ENCODE data around the gene ZNF655. TPM values are rescaled to one million over a fixed set of nuclear protein-coding genes. Genes with fewer than 3 reads are reported as not detected.
"Not testable (repeated sequence)": the region's sequence is repeated elsewhere in the genome, so short reads cannot be mapped to it uniquely, and the experiment has no call there.

ZNF655 gene
- total RNA-seq, 1 donor from 2014 or later, result 24.0 TPM

- no peak for DNase-seq (ENCODE audit: low spot score)
- ATAC-seq, result no peak
Observed at GRCh38 chr7:99560834-99561736, 2.6 kb downstream of the ZNF655 start.

DNA sequence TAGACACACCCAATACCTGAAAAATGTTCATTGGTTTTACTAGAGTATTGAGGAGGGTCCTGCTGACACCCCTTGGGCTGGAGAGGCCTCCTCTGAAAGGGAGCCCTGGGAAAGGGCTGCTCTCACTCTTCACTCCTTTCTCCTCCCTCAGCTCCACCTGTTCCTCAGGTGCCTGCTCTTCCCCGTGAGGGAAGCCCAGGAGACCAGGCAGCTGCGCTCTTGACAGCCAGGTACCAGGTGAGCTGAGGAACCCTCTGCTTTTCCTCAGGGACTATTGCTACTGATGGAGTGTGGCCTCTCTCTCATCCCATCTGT, 3.3 kb downstream of the ZNF655 start:
- no peak for ATAC-seq
- no peak for DNase-seq (ENCODE audit: low spot score)

DNA sequence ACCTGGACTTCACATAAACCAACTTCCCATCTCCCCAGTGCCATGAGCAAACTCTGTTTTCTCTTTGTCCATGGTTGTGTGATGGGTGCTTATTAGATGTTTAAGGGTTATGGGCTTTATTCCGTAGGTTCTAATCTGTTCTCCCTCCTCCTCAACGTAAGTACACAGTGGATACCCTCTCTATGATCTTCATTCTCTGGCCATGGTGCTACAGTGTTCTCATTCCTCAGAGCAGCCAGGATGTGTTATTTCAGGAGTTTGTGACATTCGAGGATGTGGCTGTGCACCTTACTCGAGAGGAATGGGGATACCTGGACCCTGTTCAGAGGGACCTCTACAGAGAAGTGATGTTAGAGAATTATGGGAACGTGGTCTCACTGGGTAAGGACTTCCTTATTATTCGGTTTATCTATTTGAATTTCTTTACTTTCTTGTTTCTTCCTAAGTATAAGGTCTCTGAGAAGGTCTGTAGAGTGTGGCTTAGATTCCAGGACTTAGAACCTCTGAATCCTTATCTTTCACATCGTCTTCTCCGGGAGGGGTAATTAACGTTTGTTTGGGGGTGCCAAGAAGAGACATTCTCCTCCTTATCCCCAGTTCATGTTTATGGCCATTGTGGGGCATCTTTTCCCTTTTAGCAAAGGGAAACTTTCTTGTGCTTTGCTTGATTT, 3.8 kb downstream of the ZNF655 start:
- ATAC-seq, result no peak
- no peak for DNase-seq (ENCODE audit: low spot score)

DNA sequence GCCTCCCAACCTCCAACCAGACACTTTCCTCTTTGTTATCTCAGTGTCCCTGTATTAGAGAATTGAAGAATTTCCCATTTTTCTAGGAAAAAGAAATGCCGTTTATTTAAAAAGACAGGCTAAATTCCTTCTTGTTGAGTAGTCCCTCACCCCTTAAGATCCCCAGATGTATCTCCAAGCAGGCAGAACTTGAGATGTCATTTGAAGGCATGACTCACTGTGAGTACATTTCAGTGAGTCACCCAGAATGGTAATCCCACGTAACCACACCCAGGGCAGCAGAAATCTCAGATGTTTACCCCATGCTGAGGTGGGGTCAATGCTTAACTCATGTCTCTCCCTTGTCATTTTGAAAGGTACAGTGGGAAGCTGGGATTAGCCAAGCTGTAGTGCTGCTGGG, 4.4 kb downstream of the ZNF655 start:
- ATAC-seq (no peak), DNase-seq (ENCODE audit: low spot score) (no peak)

DNA sequence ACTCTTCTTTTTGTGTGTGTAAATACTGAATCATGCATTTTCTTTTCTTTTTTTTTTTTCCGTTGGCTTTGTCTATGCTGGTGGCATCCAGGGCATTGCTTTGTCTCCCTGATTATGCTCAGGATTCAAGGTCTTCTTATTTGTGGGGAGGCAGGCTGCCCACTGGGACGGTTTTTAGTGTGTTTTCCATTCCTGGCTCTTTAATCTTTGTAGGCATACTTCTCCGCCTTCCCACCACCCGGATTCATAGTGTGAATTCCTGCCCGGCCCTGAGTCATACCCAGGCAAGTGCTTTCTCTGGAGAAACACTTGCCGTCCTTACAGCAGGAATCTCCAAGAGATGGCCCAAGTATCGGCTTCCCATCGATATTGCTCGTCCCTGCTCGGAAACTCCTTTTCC, 5.2 kb downstream of the ZNF655 start:
- no peak for DNase-seq (ENCODE audit: low spot score)
- no peak for ATAC-seq

DNA sequence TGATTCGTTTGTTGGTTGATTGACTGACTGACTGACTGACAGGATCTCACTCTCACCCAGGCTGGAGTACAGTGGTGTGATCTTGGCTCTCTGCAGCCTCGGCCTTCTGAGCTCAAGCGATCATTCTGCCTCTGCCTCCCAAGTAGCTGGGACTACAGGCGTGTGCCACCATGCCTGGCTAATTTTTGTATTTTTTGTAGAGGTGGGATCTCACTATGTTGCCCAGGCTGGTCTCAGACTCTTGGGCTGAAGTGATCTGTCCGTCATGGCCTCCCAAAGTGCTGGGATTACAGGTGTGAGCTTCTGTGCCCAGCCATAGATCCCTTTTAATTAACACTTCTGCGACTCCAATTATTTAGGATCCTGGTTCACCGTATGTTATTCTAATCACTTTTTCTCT, 10.3 kb downstream of the ZNF655 start:
- DNase-seq (ENCODE audit: low spot score); ATAC-seq: not testable (repeated sequence)

DNA sequence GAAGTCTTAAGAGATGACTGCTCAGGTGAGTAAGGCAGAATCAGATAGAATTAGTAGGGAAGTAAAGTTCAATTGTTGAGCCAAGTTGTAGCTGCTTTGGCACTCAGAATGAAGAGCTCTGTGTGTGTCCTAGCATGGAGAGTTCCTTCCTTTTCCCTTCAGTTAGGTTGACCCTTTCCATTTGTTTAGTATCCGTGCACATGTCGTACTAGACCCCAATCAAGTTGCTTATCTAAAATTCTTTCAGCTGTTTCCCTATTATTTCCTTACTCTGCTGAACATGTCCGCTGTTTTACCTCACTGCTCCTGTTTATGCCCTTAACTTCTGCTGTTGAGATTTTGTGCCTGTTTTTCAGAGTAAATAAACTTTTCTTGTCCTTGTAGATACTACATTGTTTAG, 13.3 kb downstream of the ZNF655 start:
- ATAC-seq, result no peak

DNA sequence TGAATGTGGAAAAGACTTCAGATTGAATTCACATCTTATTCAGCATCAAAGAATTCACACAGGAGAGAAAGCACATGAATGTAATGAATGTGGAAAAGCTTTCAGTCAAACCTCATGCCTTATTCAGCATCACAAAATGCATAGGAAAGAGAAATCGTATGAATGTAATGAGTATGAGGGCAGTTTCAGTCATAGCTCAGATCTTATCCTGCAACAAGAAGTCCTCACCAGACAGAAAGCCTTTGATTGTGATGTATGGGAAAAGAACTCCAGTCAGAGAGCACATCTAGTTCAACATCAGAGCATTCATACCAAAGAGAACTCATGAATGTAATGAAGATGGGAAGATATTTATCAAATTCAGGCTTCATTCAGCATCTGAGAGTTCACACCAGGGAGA, 14.8 kb downstream of the ZNF655 start:
- DNase-seq (ENCODE audit: low spot score) (no peak), ATAC-seq (no peak)

More for the DNA sequence above, 13.3 kb downstream of the ZNF655 start:
- no peak for DNase-seq (ENCODE audit: low spot score)

- ATAC-seq, result no peak
- DNase-seq (ENCODE audit: low spot score), result no peak
Observed at GRCh38 chr7:99576251-99576650, 17.8 kb downstream of the ZNF655 start.

GRCh38 chr7:99579281-99579955, 21.0 kb downstream of the ZNF655 start:
- ATAC-seq (no peak), DNase-seq (ENCODE audit: low spot score) (no peak)

DNA sequence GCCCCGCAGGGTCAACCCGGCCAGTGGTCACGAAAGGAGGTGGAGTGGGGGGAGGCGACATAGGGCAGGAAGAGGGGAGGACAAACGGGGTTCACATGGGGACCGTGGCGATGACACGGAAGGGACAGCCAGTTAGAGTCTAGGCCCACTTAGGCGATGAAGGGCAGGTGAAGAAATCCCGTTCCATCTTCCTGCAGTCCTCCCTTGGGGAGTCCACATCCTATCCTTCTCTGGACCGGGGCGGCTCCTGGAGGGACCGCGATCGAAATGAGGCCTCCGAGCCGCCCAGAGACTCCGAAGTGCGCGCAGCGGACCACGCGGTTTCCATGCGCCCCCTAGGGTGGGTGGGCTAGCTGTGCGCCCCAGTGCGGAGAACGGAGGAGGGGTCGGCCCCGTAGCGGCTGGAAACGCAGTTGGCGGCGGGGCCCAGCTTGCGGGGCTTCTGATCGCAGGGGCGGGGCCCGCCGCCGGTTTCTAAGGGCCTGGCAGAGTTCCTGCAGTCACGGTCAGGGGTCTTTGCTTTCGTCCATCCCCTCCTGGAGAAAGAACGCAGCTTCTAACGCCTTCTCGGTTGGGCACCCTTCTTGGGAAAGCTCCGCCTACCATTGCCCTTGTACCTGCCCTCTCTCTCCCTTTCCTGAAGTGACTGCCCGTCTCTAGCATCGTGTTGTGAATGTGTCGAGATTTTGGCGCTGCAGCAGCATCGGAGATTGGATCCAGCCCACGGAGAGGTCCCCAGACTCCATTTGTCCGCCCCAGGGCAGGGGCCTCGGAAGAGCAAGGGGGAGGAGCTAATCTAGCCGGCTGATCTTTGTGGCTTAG, 21.7 kb downstream of the ZNF655 start:
- DNase-seq (ENCODE audit: low spot score), result no peak

GRCh38 chr7:99580778-99581332, 22.4 kb downstream of the ZNF655 start:
- not testable (repeated sequence) for DNase-seq (ENCODE audit: low spot score); ATAC-seq

More for the DNA sequence above, 21.7 kb downstream of the ZNF655 start:
- ATAC-seq, result peak; percentile 81

DNA sequence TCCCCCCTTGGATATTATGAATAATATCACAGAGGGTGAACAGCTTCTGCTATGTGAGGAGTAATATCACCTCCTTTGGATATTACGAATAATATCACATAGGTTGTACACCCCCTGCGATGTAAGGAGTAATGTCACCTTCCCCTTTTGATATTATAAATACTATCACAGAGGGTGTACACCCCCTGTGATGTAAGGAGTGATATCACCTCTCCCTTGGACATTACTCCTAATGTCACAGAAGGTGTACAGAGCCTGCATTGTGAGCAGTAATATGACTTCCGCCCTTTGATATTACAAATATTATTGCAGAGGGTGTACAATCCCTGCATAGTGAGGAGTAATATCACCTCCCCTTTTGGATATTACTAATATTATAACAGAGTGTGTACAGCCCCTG, 30.4 kb downstream of the ZNF655 start:
- DNase-seq (ENCODE audit: low spot score), result no peak
- no peak for ATAC-seq

GRCh38 chr7:99594948-99595745, 36.7 kb downstream of the ZNF655 start:
- DNase-seq (ENCODE audit: low spot score) (no peak), ATAC-seq (no peak)

DNA sequence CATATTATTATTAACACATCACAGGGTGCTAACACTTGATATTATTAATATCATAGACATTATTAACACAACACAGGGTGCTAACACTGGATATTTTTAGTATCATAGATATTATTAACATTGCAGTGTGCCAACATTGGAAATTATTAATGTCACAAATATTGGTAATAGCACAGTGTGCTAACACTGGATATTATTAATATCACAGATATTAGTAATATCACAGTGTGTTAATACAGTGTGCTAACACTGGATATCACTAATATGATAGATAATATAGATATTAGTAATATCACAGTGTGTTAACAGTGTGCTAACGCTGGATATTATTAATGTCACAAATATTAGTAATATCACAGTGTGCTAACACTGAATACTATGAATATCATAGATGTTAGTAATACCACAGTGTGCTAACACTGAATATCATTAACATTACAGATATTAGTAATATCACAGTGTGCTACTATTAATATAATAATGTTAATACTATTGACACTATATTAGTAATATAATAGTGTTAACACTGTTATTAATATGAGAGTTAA, 38.0 kb downstream of the ZNF655 start:
- DNase-seq (ENCODE audit: low spot score) (no peak), ATAC-seq (no peak)

DNA sequence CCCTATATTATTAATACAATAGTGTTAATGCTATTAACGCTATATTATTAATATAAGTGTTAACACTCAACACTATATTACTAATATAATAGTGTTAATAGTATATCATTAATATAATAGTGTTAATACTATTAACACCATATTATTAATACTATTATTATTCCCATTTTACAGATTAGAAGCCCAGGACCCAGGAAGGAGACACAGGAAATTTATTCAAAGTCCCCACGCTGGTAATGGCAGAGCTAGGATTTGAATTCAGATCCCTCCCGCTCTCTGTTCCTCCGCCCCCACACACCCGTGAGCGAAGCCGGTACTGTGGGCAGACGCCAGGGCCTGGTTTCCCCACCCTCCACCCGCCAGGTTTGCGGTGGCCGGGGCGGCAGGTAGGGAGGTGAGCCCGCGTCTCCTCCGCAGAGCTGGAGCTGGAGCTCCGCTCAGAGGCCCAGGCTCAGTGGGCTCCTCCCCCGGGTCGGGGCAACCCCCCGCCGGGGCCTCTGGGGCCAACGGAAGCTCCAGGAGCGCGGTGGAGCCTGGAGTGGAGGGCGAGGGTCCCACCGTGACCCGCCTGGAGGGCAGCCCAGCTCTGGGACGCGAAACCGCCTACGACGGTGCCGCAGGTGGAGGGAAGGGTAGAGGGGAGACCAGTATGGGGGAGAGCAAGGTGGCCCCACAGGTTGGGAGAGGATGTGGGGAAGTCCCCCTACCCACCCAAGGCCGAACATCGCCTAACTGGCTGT, 39.5 kb downstream of the ZNF655 start, which contains the start of gene TMEM225B:
TSS of gene TMEM225B (plus strand) at position 506 of the 740 bp plus-strand sequence. CDS start 6,122 bp downstream, outside the sequence.
- ATAC-seq (no peak), DNase-seq (ENCODE audit: low spot score) (no peak)

DNA sequence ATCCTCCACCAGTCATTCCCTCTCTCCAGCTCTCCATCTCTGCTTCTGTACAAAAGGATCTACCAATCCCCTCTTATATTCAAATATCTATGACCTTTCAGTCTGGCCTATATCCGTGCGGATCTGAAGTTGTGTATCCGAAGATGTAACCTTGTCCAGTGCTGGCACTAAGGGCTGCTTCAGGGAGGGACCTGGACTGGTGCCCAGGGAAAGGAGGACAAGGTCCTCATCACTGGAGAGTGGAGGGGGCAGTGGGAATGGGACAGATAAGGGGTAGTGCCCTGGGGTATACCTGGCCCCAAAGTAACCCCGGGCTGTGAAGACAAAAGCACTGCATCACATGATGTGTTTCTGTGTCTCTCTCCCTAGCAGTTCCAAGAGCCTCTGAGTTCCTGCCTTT, 41.4 kb downstream of the ZNF655 start:
- no peak for ATAC-seq
- DNase-seq (ENCODE audit: low spot score), result no peak

DNA sequence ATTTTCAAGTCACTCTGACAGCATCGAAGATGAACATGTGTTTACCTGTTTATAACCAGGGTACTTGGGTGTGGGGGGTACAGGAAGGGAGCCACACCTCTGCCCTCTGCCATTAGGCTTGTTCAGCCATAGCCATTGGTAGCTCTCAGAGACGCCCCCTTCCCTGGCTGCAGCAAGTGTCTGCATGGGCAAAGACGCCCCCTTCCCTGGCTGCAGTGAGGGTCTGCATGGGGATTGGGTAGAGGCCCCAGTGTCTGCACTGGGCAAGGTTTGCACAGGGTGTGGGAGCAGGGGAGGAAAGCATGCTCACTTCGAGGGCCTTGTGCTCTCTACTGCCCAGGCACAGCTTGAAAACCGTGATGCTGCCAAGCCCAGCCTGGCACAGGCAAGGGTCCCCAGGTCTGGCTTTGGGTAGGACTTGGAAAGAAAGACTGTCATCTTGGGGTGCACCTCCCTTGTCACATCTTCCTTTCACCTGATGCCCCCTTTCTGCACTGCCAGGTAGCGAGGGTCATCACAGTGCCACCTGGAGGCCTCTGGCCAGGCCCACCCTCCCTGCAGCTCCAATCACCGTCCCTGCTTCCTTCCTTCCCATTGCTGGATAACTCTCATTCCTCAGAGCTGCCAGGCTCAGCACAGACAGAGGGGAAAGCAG, 43.3 kb downstream of the ZNF655 start:
- no peak for DNase-seq (ENCODE audit: low spot score)
- no peak for ATAC-seq
